Keratinocyte (primary cell): ENCODE data around the gene HIP1. TPM values are rescaled to one million over a fixed set of nuclear protein-coding genes. Genes with fewer than 3 reads are reported as not detected.
"Not testable (repeated sequence)": the region's sequence is repeated elsewhere in the genome, so short reads cannot be mapped to it uniquely, and the experiment has no call there.

Experiments used
- DNase-seq: peaks from one replicate; pipeline ENCODE4 v3.0.0-alpha.2; 2011; ENCODE audit warnings: low read depth, missing footprints, low spot score
- FAIRE-seq: peaks from 2 replicates; lab custom pipeline; 2011; peaks lifted over from hg19 to GRCh38; lab: Jason Lieb, UNC
- H2AFZ ChIP-seq: 2 replicates; pipeline ENCODE4 v1.6.0; 2012; ENCODE audit warnings: low read length, control low read depth, inconsistent platforms; ENCODE audit not compliant: control insufficient read depth
- H3K27ac ChIP-seq: 2 replicates; pipeline ENCODE4 v1.5.1; 2011; ENCODE audit warnings: low read length; ENCODE audit not compliant: control insufficient read depth, insufficient read depth
- H3K27me3 ChIP-seq: 3 replicates; pipeline ENCODE4 v1.6.0; 2011; ENCODE audit warnings: low read length; ENCODE audit not compliant: control insufficient read depth, insufficient read depth; ENCODE audit errors: extremely low read depth
- H3K36me3 ChIP-seq, 2 experiments: 2 replicates in 1 of 2; 3 replicates in 1 of 2; pipeline ENCODE4 v1.5.1; 2011; ENCODE audit warnings: low read length in 2 of 2, mild to moderate bottlenecking in 1 of 2; ENCODE audit not compliant: control insufficient read depth in 2 of 2, insufficient read depth in 2 of 2; ENCODE audit errors: extremely low read depth in 1 of 2
- H3K4me1 ChIP-seq: 3 replicates; pipeline ENCODE4 v1.5.1; 2011; ENCODE audit warnings: low read length; ENCODE audit not compliant: control insufficient read depth, insufficient read depth; ENCODE audit errors: extremely low read depth
- H3K4me2 ChIP-seq: 3 replicates; pipeline ENCODE4 v1.6.0; 2011; ENCODE audit warnings: low read depth, low read length; ENCODE audit not compliant: control insufficient read depth, insufficient read depth; ENCODE audit errors: extremely low read depth
- H3K4me3 ChIP-seq, 3 experiments: fragments of 200-600 bp in 1 of 3; sonication (generic) in 1 of 3; 2 replicates in 2 of 3; 3 replicates in 1 of 3; pipeline ENCODE4 v1.5.1; 2011 to 2016; ENCODE audit warnings: low read length in 3 of 3, mild to moderate bottlenecking in 3 of 3, control low read depth in 2 of 3, inconsistent platforms in 1 of 3, low read depth in 1 of 3, mixed read lengths in 1 of 3, mixed run types in 1 of 3, moderate library complexity in 1 of 3; ENCODE audit not compliant: control insufficient read depth in 2 of 3, insufficient read depth in 2 of 3; ENCODE audit errors: extremely low read depth in 1 of 3
- H3K79me2 ChIP-seq: 2 replicates; pipeline ENCODE4 v1.6.0; 2012; ENCODE audit warnings: low read length; ENCODE audit not compliant: control insufficient read depth, insufficient read depth
- H3K9ac ChIP-seq: 3 replicates; pipeline ENCODE4 v1.6.0; 2011; ENCODE audit warnings: low read length; ENCODE audit not compliant: control insufficient read depth, insufficient read depth; ENCODE audit errors: extremely low read depth
- H3K9me1 ChIP-seq: 3 replicates; pipeline ENCODE4 v1.6.0; 2011; ENCODE audit warnings: low read length; ENCODE audit not compliant: control insufficient read depth, insufficient read depth; ENCODE audit errors: extremely low read depth
- H3K9me3 ChIP-seq: 2 replicates; pipeline ENCODE4 v1.5.1; 2012; ENCODE audit warnings: low read depth, low read length; ENCODE audit not compliant: control insufficient read depth
- H4K20me1 ChIP-seq: 3 replicates; pipeline ENCODE4 v1.6.0; 2011; ENCODE audit warnings: low read length; ENCODE audit not compliant: control insufficient read depth, insufficient read depth; ENCODE audit errors: extremely low read depth
- EZH2 ChIP-seq: IDR thresholded peaks from one replicate; pipeline ENCODE4 v1.6.1; 2012; ENCODE audit warnings: inconsistent platforms, mild to moderate bottlenecking, low read length, moderate library complexity
- dilution Hi-C: fragments of 300-500 bp; cut with MboI; formaldehyde crosslinking; loops from one replicate; pipeline ENCODE4 v1.7.0; 2020; ENCODE audit warnings: low sequenced_read_pairs; ENCODE audit not compliant: extremely low pct_ligation_motif_present
- polyA plus RNA-seq, 5 experiments: library from polyadenylated mRNA; depleted of rRNA in 3 of 5; stranded (reverse) in 3 of 5; stranded (forward) in 1 of 5; unstranded in 1 of 5; fragments of >200 nt; gene quantifications; 1 replicate in 1 of 5; 2 replicates in 3 of 5; 3 replicates in 1 of 5; pipeline versions ENCODE4 v1.2.1 to v1.2.3, GENCODE V29; 2011 to 2012; ENCODE audit warnings: missing spikeins in 2 of 5, low read depth in 1 of 5, low replicate concordance in 1 of 5
- TF ChIP-seq, protein P1 (sequence below), 3 experiments: IDR thresholded peaks in 1 of 3; conservative IDR thresholded peaks in 1 of 3; optimal IDR thresholded peaks in 1 of 3; 2 replicates in 2 of 3; 3 replicates in 1 of 3; pipeline versions ENCODE3 to v1.5.1; 2011; ENCODE audit warnings: low read length in 3 of 3, mild to moderate bottlenecking in 3 of 3, moderate library complexity in 2 of 3, control low read depth in 1 of 3, inconsistent platforms in 1 of 3; ENCODE audit not compliant: insufficient read depth in 2 of 3; ENCODE audit errors: extremely low read depth in 1 of 3

The HIP1 gene
- polyA plus RNA-seq, 1 donor (not counting 4 experiments of a cell fraction or from before 2014, with no cell fraction given), result 5.0 TPM

DNA sequence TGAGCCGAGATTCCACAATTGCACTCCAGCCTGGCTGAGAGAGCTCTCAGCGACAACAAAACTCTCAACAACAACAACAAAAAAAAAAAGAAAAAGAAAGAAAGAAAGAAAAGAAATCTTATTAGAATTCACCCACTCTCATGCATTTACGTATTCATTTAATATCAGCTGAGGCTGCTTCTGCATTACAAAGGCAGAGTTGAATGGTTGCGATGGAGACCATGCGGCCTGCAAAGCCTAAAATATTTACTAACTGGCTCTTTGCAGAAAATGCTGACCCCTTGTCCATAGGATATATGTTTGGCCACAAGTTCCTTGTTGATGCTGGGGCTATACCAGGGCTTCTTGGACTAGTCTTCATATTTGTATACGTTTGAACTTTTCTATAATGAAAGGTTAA, 137.2 kb downstream of the HIP1 start:
- H3K79me2 ChIP-seq, result no peaks in the 10 kb centered on the region

GRCh38 chr7:75600748-75601147, 138.0 kb downstream of the HIP1 start:
- FAIRE-seq, H3K4me1 ChIP-seq, H3K4me2 ChIP-seq, H3K9me1 ChIP-seq, H2AFZ ChIP-seq, H4K20me1 ChIP-seq, H3K79me2 ChIP-seq, H3K9me3 ChIP-seq, H3K27me3 ChIP-seq, H3K36me3 ChIP-seq, H3K9ac ChIP-seq, dilution Hi-C loops, H3K4me3 ChIP-seq, DNase-seq, H3K27ac ChIP-seq: not testable (repeated sequence)

More for the DNA sequence above, 137.2 kb downstream of the HIP1 start:
- Histone ChIP-seq H3K4me3 (no peak overlapping the region), H3K4me2 (no peak overlapping the region), H3K9me1 (no peaks in the 10 kb centered on the region), H3K9me3 (no peaks in the 10 kb centered on the region), H3K27ac (no peak overlapping the region), H4K20me1 (no peaks in the 10 kb centered on the region), H3K36me3 (no peaks in the 10 kb centered on the region), H3K4me1 (peaks cover 8% of the 10 kb centered on the region), H3K9ac (no peak overlapping the region), H3K27me3 (no peaks in the 10 kb centered on the region), H2AFZ (no peak overlapping the region)
- FAIRE-seq, result no peak
- no peak for TF ChIP-seq EZH2
- TF ChIP-seq, protein P1, sequence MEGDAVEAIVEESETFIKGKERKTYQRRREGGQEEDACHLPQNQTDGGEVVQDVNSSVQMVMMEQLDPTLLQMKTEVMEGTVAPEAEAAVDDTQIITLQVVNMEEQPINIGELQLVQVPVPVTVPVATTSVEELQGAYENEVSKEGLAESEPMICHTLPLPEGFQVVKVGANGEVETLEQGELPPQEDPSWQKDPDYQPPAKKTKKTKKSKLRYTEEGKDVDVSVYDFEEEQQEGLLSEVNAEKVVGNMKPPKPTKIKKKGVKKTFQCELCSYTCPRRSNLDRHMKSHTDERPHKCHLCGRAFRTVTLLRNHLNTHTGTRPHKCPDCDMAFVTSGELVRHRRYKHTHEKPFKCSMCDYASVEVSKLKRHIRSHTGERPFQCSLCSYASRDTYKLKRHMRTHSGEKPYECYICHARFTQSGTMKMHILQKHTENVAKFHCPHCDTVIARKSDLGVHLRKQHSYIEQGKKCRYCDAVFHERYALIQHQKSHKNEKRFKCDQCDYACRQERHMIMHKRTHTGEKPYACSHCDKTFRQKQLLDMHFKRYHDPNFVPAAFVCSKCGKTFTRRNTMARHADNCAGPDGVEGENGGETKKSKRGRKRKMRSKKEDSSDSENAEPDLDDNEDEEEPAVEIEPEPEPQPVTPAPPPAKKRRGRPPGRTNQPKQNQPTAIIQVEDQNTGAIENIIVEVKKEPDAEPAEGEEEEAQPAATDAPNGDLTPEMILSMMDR (optimal IDR thresholded peaks at IDR 0.05 in 1 of 3, IDR thresholded peaks at IDR 0.05 in 1 of 3, conservative IDR thresholded peaks at IDR 0.05 in 1 of 3; ENCODE audit: extremely low read depth in 1 of 3, insufficient read depth in 2 of 3, low read length in 3 of 3), result no peak
- dilution Hi-C loops, result no loop called here
- no peak for DNase-seq

- Histone ChIP-seq H3K27me3 (no peaks in the 10 kb centered on the region), H3K4me2 (no peak overlapping the region), H3K36me3 (no peaks in the 10 kb centered on the region), H3K27ac (no peak overlapping the region), H3K9me1 (no peaks in the 10 kb centered on the region), H3K9me3 (no peaks in the 10 kb centered on the region), H4K20me1 (no peaks in the 10 kb centered on the region), H3K4me1 (peaks cover 8% of the 10 kb centered on the region), H3K79me2 (no peaks in the 10 kb centered on the region), H3K4me3 (no peak overlapping the region), H3K9ac (no peak overlapping the region), H2AFZ (no peak overlapping the region)
- no peak for DNase-seq
- FAIRE-seq, result no peak
- TF ChIP-seq, protein P1 (optimal IDR thresholded peaks at IDR 0.05 in 1 of 3, IDR thresholded peaks at IDR 0.05 in 1 of 3, conservative IDR thresholded peaks at IDR 0.05 in 1 of 3; ENCODE audit: extremely low read depth in 1 of 3, insufficient read depth in 2 of 3, low read length in 3 of 3), result no peak
- TF ChIP-seq EZH2, result no peak
- dilution Hi-C loops, result no loop called here
Measured at GRCh38 chr7:75599244-75599781, 139.4 kb downstream of the HIP1 start.
